ENCODE results near the gene SEBOX. TPM values are rescaled to one million over a fixed set of nuclear protein-coding genes. Genes with fewer than 3 reads are reported as not detected.

The SEBOX gene
- polyA plus RNA-seq, 2 of the 4 experiments (the other 2 are of a cell fraction): not detected

- TF ChIP-seq E2F6 (IDR thresholded peaks at IDR 0.05; ENCODE audit: borderline replicate concordance, low read depth): no peak
- TF ChIP-seq PBX3 (IDR thresholded peaks at IDR 0.05): no peak
- no peak for TF ChIP-seq MAFK (IDR thresholded peaks at IDR 0.05; ENCODE audit: partially characterized antibody)
These were observed 51.2 kb downstream of the SEBOX start (continued) for GRCh38 chr17:28313841-28314240.

Other genes starting within 250 kb of the SEBOX start
- gene TMEM97, start 46.0 kb downstream of the SEBOX start, polyA plus RNA-seq (2011; rRNA removed): 90.9 and 98.7 TPM in 2 replicates
- gene TMEM97, start 46.0 kb downstream of the SEBOX start, polyA plus RNA-seq (2017; fragmentation: RNase III; extraction: RNeasy Plus Mini Kit Qiagen cat#74134 plus additional on column Dnase treatment): 65.0 to 75.6 TPM (median 70.2 TPM) in 3 replicates
- 58.7 and 72.1 TPM in 2 replicates for gene IFT20, start 29.7 kb downstream of the SEBOX start, polyA plus RNA-seq (2011; rRNA removed)
- gene IFT20, start 29.7 kb downstream of the SEBOX start, polyA plus RNA-seq (2017; fragmentation: RNase III; extraction: RNeasy Plus Mini Kit Qiagen cat#74134 plus additional on column Dnase treatment): 53.8 to 57.4 TPM (median 56.8 TPM) in 3 replicates
- 66.2 and 68.3 TPM in 2 replicates for gene TNFAIP1, start 29.4 kb downstream of the SEBOX start, polyA plus RNA-seq (2011; rRNA removed)
- 37.4 to 38.8 TPM (median 37.4 TPM) in 3 replicates for gene TNFAIP1, start 29.4 kb downstream of the SEBOX start, polyA plus RNA-seq (2017; fragmentation: RNase III; extraction: RNeasy Plus Mini Kit Qiagen cat#74134 plus additional on column Dnase treatment)
- 132 and 162 TPM in 2 replicates for gene POLDIP2, start 7.7 kb downstream of the SEBOX start, polyA plus RNA-seq (2011; rRNA removed)
- gene POLDIP2, start 7.7 kb downstream of the SEBOX start, polyA plus RNA-seq (2017; fragmentation: RNase III; extraction: RNeasy Plus Mini Kit Qiagen cat#74134 plus additional on column Dnase treatment): 125 to 130 TPM (median 127 TPM) in 3 replicates
- 10.2 and 14.2 TPM in 2 replicates for gene VTN, start 5.1 kb upstream of the SEBOX start, polyA plus RNA-seq (2011; rRNA removed)
- 24.5 to 31.1 TPM (median 25.5 TPM) in 3 replicates for gene VTN, start 5.1 kb upstream of the SEBOX start, polyA plus RNA-seq (2017; fragmentation: RNase III; extraction: RNeasy Plus Mini Kit Qiagen cat#74134 plus additional on column Dnase treatment)
- 4.0 and 4.8 TPM in 2 replicates for gene SARM1, start 6.5 kb upstream of the SEBOX start, polyA plus RNA-seq (2011; rRNA removed)
- gene SARM1, start 6.5 kb upstream of the SEBOX start, polyA plus RNA-seq (2017; fragmentation: RNase III; extraction: RNeasy Plus Mini Kit Qiagen cat#74134 plus additional on column Dnase treatment): 6.1 to 7.5 TPM (median 6.9 TPM) in 3 replicates
- gene SLC46A1, start 41.0 kb upstream of the SEBOX start, polyA plus RNA-seq (2011; rRNA removed): 12.8 and 21.4 TPM in 2 replicates
- 21.5 to 23.8 TPM (median 23.7 TPM) in 3 replicates for gene SLC46A1, start 41.0 kb upstream of the SEBOX start, polyA plus RNA-seq (2017; fragmentation: RNase III; extraction: RNeasy Plus Mini Kit Qiagen cat#74134 plus additional on column Dnase treatment)
- gene SLC13A2, start 108.4 kb upstream of the SEBOX start, polyA plus RNA-seq (2011; rRNA removed): 0.06 and 0.16 TPM in 2 replicates
- gene SLC13A2, start 108.4 kb upstream of the SEBOX start, polyA plus RNA-seq (2017; fragmentation: RNase III; extraction: RNeasy Plus Mini Kit Qiagen cat#74134 plus additional on column Dnase treatment): not detected in 3 replicates
- not detected in 2 replicates for gene FOXN1, start 141.1 kb upstream of the SEBOX start, polyA plus RNA-seq (2011; rRNA removed)
- gene FOXN1, start 141.1 kb upstream of the SEBOX start, polyA plus RNA-seq (2017; fragmentation: RNase III; extraction: RNeasy Plus Mini Kit Qiagen cat#74134 plus additional on column Dnase treatment): not detected in 3 replicates
- 50.5 and 53.5 TPM in 2 replicates for gene UNC119, start 187.4 kb upstream of the SEBOX start, polyA plus RNA-seq (2011; rRNA removed)
- gene UNC119, start 187.4 kb upstream of the SEBOX start, polyA plus RNA-seq (2017; fragmentation: RNase III; extraction: RNeasy Plus Mini Kit Qiagen cat#74134 plus additional on column Dnase treatment): 22.8 to 27.8 TPM (median 26.0 TPM) in 3 replicates
- gene PIGS, start 206.3 kb upstream of the SEBOX start, polyA plus RNA-seq (2011; rRNA removed): 50.0 and 53.2 TPM in 2 replicates
- 46.6 to 53.3 TPM (median 53.2 TPM) in 3 replicates for gene PIGS, start 206.3 kb upstream of the SEBOX start, polyA plus RNA-seq (2017; fragmentation: RNase III; extraction: RNeasy Plus Mini Kit Qiagen cat#74134 plus additional on column Dnase treatment)
- 6.3 and 10.1 TPM in 2 replicates for gene ALDOC, start 211.7 kb upstream of the SEBOX start, polyA plus RNA-seq (2011; rRNA removed)
- 1.7 to 1.9 TPM (median 1.9 TPM) in 3 replicates for gene ALDOC, start 211.7 kb upstream of the SEBOX start, polyA plus RNA-seq (2017; fragmentation: RNase III; extraction: RNeasy Plus Mini Kit Qiagen cat#74134 plus additional on column Dnase treatment)
- 111 and 123 TPM in 2 replicates for gene SPAG5, start 233.8 kb upstream of the SEBOX start, polyA plus RNA-seq (2011; rRNA removed)
- gene SPAG5, start 233.8 kb upstream of the SEBOX start, polyA plus RNA-seq (2017; fragmentation: RNase III; extraction: RNeasy Plus Mini Kit Qiagen cat#74134 plus additional on column Dnase treatment): 106 to 111 TPM (median 107 TPM) in 3 replicates
- gene RSKR, start 249.0 kb upstream of the SEBOX start, polyA plus RNA-seq (2011; rRNA removed): 18.7 and 22.0 TPM in 2 replicates
- gene RSKR, start 249.0 kb upstream of the SEBOX start, polyA plus RNA-seq (2017; fragmentation: RNase III; extraction: RNeasy Plus Mini Kit Qiagen cat#74134 plus additional on column Dnase treatment): 5.6 to 6.6 TPM (median 5.8 TPM) in 3 replicates

All from A549 (cell line).